Gastrocnemius medialis (tissue), 4 donors: ENCODE data around the gene RFXAP. TPM values are rescaled to one million over a fixed set of nuclear protein-coding genes. Genes with fewer than 3 reads are reported as not detected.

ENCODE experiments used
- ATAC-seq, 2 donors: fragments of 150-250 bp; one replicate each; pipeline ENCODE4 v1.9.1; 2016
- DNase-seq, 2 donors: peaks; one replicate each; pipeline ENCODE4 v3.0.0-alpha.2; 2019
- H3K27ac ChIP-seq, 4 donors: fragments of 200-600 bp; sonication (generic); 1 replicate in 1 of 4; 2 replicates in 3 of 4; pipeline ENCODE4 v1.5.1; 2016 to 2018; ENCODE audit warnings: mild to moderate bottlenecking in 2 of 4, moderate library complexity in 1 of 4
- H3K27me3 ChIP-seq, 3 donors: fragments of 200-600 bp; sonication (generic) in 2 of 3; 1 replicate in 1 of 3; 2 replicates in 2 of 3; pipeline versions ENCODE4 v1.5.1 to v1.6.0; 2016 to 2019; ENCODE audit warnings: mild to moderate bottlenecking in 1 of 3, moderate library complexity in 1 of 3
- H3K36me3 ChIP-seq, 2 donors: fragments of 200-600 bp; sonication (generic) in 1 of 2; one replicate each; pipeline ENCODE4 v1.5.1; 2017 to 2018
- H3K4me1 ChIP-seq, 2 donors: fragments of 200-600 bp; sonication (generic) in 1 of 2; one replicate each; pipeline ENCODE4 v1.5.1; 2016 to 2017; ENCODE audit warnings: mild to moderate bottlenecking in 2 of 2
- H3K4me3 ChIP-seq, 4 donors: fragments of 200-600 bp; sonication (generic) in 3 of 4; 1 replicate in 1 of 4; 2 replicates in 3 of 4; pipeline ENCODE4 v1.5.1; 2016 to 2019; ENCODE audit warnings: mild to moderate bottlenecking in 2 of 4
- H3K9me3 ChIP-seq, 3 donors: fragments of 200-600 bp; sonication (generic) in 2 of 3; 1 replicate in 1 of 3; 2 replicates in 2 of 3; pipeline ENCODE4 v1.5.1; 2016 to 2019
- POLR2A ChIP-seq, 2 donors: fragments of 450-650 bp; IDR thresholded peaks; one replicate each; pipeline ENCODE4 v1.6.1; 2017; ENCODE audit warnings: antibody characterized with exemption in 2 of 2, mild to moderate bottlenecking in 2 of 2, moderate library complexity in 2 of 2
- in situ Hi-C, 4 donors: fragments of 200-750 bp; cut with MboI; loops; one replicate each; pipeline versions ENCODE4 v1.15.0 to v1.8.0; 2017; ENCODE audit warnings: low sequenced_read_pairs in 4 of 4
- intact Hi-C: fragments of 100-400 bp; cut with DNase I; formaldehyde crosslinking; loops from one replicate; pipeline ENCODE4 v1.15.1; 2023; ENCODE audit warnings: low total_unique reads
- total RNA-seq, 4 donors: library from RNA; depleted of rRNA; stranded (reverse); fragments of >200 nt; gene quantifications; one replicate each; pipeline versions ENCODE4 v1.1.0 to v1.2.3, GENCODE V29; 2016
- TF ChIP-seq, protein P1 (sequence below), 5 experiments: fragments of 450-650 bp in 3 of 5; fragments of 200-600 bp in 2 of 5; sonication (generic) in 2 of 5; IDR thresholded peaks in 4 of 5; conservative IDR thresholded peaks in 1 of 5; 1 replicate in 4 of 5; 2 replicates in 1 of 5; pipeline ENCODE4 v1.5.1; 2016 to 2019; ENCODE audit warnings: antibody characterized with exemption in 5 of 5, mild to moderate bottlenecking in 3 of 5, moderate library complexity in 3 of 5

RFXAP gene
- total RNA-seq, 4 donors from 2014 or later, result 0.71 to 3.0 (median 2.2) TPM

DNA sequence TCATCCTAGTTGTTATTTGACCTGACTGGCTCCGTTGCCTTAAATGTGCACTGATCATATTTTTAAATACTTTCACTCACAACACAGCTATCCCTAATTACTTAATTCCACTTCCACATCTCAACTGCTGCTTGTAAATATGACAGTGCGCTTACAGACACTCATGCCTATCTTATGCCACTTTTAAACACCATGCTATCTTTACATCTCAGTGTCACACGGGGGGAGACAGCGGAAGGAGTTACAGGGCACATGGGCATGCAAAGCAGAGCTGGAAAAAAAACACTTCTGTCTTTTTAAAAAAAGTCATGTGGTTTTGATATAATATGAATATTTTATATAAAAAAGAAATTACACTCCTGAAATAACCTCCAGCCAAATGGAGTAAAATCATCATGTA lies 56.9 kb downstream of the RFXAP start:
- TF ChIP-seq POLR2A (IDR thresholded peaks at IDR 0.05), result no peak
- TF ChIP-seq, protein P1, sequence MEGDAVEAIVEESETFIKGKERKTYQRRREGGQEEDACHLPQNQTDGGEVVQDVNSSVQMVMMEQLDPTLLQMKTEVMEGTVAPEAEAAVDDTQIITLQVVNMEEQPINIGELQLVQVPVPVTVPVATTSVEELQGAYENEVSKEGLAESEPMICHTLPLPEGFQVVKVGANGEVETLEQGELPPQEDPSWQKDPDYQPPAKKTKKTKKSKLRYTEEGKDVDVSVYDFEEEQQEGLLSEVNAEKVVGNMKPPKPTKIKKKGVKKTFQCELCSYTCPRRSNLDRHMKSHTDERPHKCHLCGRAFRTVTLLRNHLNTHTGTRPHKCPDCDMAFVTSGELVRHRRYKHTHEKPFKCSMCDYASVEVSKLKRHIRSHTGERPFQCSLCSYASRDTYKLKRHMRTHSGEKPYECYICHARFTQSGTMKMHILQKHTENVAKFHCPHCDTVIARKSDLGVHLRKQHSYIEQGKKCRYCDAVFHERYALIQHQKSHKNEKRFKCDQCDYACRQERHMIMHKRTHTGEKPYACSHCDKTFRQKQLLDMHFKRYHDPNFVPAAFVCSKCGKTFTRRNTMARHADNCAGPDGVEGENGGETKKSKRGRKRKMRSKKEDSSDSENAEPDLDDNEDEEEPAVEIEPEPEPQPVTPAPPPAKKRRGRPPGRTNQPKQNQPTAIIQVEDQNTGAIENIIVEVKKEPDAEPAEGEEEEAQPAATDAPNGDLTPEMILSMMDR (IDR thresholded peaks at IDR 0.05 in 4 of 5, conservative IDR thresholded peaks at IDR 0.05 in 1 of 5), result no peak
- H3K27me3 ChIP-seq, result no peaks in the 10 kb centered on the region
- peaks cover 0 to 8% of the 10 kb centered on the region in 2 donors for H3K36me3 ChIP-seq
- peaks cover 0 to 2% of the 10 kb centered on the region in 2 donors for H3K4me1 ChIP-seq
- no peak for DNase-seq
- no peak overlapping the region for H3K4me3 ChIP-seq
- no peak overlapping the region for H3K27ac ChIP-seq
- no peaks in the 10 kb centered on the region for H3K9me3 ChIP-seq
- ATAC-seq, result no peak
- in situ Hi-C loops, result no loop called here
- intact Hi-C loops, result no loop called here

Other genes starting within 250 kb of the RFXAP start
- not detected for gene SERTM1, start 145.2 kb upstream of the RFXAP start, total RNA-seq
- gene SMAD9, start 101.0 kb downstream of the RFXAP start, total RNA-seq, result 10 to 100 TPM in 1 of 4 donors, 1 to 10 TPM in 3; 2.2 to 14.9 (median 6.5) TPM
- 10 to 100 TPM in 3 of 4 donors, 1 to 10 TPM in 1; 9.8 to 20.9 (median 13.2) TPM for gene ALG5, start 180.1 kb downstream of the RFXAP start, total RNA-seq
- gene EXOSC8, start 181.6 kb downstream of the RFXAP start, total RNA-seq, result 10 to 100 TPM; 16.7 to 25.3 (median 20.7) TPM
- gene SUPT20H, start 240.5 kb downstream of the RFXAP start, total RNA-seq, result 10 to 100 TPM; 18.1 to 24.4 (median 19.1) TPM